GM19240 (cell line): Measurements from ENCODE around the gene DNMBP.

ENCODE experiments used
- DNase-seq: peaks from one replicate; pipeline ENCODE4 v3.0.0; 2011; ENCODE audit warnings: low spot score; ENCODE audit not compliant: insufficient read length

Gene DNMBP

GRCh38 chr10:99835947-99836346 lies 173.8 kb downstream of the DNMBP start:
- no peak for DNase-seq

GRCh38 chr10:99834410-99834809 lies 175.3 kb downstream of the DNMBP start:
- DNase-seq: no peak

GRCh38 chr10:99832439-99832838 lies 177.3 kb downstream of the DNMBP start:
- no peak for DNase-seq

GRCh38 chr10:99828464-99828863 lies 181.3 kb downstream of the DNMBP start:
- DNase-seq: no peak

- no peak for DNase-seq
These were observed 181.8 kb downstream of the DNMBP start for GRCh38 chr10:99827936-99828335.
